GM19452 (cell line): ENCODE results near the gene SDK1.

ENCODE experiments used
- ATAC-seq: cut with Tn5 transposase; IDR thresholded peaks from one replicate; pipeline ENCODE4 v1.9.1; 2021; ENCODE audit not compliant: unreplicated experiment

SDK1 gene

GRCh38 chr7:3965794-3966395, 664.8 kb downstream of the SDK1 start:
- ATAC-seq, result no peak

GRCh38 chr7:3968234-3968633, 667.2 kb downstream of the SDK1 start:
- no peak for ATAC-seq

GRCh38 chr7:3969286-3969685, 668.2 kb downstream of the SDK1 start:
- no peak for ATAC-seq

- ATAC-seq, result no peak
Observed at GRCh38 chr7:3971323-3971722, 670.3 kb downstream of the SDK1 start.

DNA sequence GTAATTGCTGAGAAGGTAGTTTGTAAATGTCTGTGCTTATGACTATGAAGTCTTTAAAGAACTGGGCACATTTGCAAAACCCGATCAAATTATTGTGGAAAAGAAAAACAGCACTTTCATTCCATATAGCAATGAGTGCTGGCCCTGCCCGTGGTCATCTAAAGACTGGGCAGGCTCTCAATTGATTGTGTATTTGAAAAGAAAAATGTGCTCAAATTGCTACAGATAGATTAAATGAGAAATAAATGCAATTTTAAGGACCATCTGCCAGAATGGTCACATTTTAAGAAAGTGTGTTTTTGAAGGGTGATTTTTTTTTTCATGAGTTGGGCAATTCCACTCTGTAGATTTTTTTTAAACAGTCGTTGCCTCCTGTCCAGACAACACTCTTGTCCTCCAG, 672.2 kb downstream of the SDK1 start:
- no peak for ATAC-seq

GRCh38 chr7:3974329-3974728, 673.3 kb downstream of the SDK1 start:
- ATAC-seq, result no peak

GRCh38 chr7:3975371-3975770, 674.3 kb downstream of the SDK1 start:
- ATAC-seq, result no peak

DNA sequence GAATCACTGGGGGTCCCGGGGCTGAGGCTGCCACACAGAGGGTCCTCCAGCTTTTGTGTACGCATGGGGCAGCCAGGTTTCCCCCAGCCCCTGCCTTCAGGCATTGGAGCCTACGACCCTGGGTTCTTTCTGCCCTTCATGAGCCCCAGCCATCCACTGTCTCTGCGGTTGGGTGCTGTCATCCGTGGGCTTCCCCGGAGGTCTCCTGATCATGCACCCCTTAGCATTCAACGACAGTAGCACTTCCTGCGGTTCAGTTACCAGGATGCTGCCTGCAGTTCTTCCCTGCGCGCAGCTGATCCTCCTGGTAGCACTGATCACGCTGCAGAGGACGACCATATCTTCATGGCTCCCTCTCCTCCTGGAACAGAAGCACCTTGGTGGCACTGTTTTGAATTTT, 676.3 kb downstream of the SDK1 start:
- ATAC-seq, result no peak

- ATAC-seq, result no peak
Observed at GRCh38 chr7:3978839-3979238, 677.8 kb downstream of the SDK1 start.

DNA sequence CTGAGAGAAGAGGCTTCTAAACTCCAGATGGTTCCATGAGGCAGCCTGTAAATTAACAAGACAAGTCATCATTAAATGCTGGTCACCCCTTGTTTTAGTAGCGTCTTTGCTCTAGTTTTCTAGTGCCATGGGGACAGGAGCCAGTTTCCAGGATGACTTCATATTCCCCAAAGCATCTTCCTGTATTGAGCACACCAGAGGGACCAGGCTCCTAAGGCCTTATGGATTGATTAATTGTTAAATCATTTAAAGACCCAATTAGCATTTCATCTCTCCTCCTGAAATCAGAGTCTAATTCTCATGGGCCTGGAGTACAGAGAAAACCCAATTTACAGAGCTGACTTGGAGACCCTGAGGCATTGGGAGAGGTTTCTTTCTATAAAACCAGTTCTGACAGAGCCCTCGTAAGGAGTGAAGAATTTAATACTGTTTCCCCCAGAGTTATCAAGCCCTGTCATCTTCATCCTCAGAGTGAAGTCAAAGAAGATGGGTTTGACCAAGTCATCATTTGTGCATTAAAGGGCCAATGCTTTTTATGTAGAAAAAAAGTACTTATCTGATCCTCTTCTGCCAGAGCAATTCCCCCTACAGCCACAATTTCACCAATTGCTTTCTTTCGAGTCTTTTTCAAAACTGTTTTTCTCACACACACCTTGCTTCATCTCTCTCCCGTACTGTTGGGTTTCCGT, 678.7 kb downstream of the SDK1 start:
- no peak for ATAC-seq

GRCh38 chr7:3980300-3980643, 679.2 kb downstream of the SDK1 start:
- no peak for ATAC-seq

- no peak for ATAC-seq
Observed at GRCh38 chr7:3981281-3981680, 680.2 kb downstream of the SDK1 start.

DNA sequence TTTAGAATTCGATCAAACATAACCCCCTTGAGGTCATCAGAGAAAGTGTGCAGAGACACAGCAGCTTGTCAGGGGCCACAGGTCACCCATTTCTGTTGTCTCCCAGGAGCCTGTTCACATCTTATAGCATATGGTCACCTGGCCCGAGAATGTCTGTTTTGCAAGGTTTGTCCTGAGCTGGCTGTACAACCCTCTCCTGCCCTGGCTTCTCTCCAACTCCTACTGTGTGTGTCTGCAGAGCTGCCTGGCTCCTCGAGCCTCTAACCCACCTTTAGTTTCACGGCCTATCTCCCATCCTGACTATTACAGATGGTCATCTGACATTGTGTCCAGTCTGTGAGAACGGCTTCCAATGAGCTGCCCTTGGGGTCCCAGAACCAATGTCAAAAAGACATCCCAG, 683.4 kb downstream of the SDK1 start:
- ATAC-seq, result no peak

GRCh38 chr7:3986927-3987326, 685.9 kb downstream of the SDK1 start:
- ATAC-seq, result no peak

- no peak for ATAC-seq
Observed at GRCh38 chr7:3987426-3987927, 686.4 kb downstream of the SDK1 start.

DNA sequence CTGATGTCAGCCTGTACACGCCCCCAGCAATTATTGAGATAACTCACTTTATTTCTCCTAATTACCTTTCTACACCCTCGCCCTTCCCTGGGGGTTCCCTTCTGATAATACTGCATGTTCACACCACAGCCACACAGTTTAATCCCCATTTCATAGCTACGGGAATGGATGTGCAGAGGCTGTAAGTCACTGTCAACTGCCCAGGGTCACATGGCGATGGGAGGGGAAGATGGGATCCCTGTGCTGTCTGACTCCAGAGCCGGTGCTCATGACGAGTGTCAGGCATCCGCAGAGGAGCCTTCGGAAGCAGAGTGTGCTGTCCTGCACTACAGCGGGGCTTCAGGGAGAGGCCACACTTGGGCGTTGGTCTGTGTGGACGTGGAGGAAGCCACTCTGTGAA, 688.7 kb downstream of the SDK1 start:
- no peak for ATAC-seq

GRCh38 chr7:3991731-3992231, 690.7 kb downstream of the SDK1 start:
- ATAC-seq, result no peak

DNA sequence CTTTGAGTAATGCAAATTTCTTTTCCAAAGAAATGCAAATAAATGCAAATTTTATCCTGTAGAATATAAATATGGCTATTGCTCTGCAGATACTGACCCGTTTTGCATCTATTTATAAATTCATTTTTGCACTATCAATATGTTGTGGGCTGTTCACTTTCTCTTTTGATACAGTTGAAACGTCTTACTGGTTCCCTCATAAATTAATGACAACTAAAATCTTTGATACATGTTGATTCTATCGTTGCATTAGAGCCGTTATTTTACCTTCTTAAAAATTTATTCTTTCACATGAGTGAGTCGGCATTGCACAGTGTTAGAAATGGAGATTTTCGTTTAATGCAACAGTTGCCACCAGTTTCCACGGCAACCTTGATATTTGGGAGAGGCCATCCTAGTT, 691.8 kb downstream of the SDK1 start:
- ATAC-seq, result no peak

DNA sequence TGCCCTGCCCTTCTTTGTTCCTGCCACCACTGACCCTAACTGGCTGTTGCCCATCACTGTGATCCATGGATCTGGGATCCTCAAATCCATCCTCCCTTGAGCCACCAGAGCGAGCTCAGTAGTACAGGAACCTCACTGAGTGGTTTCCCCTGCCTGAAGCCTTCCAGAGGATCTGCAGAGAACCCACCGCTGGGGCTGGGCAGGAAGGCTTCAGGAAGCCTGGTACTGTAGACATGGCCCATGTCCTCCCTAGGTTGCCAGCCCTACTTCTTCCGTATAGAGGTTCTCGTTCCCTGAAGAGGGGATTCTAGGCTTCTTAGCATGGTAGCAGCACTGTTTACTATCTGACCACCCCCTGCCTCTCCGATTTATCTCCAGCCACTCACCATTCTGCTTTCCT, 693.7 kb downstream of the SDK1 start:
- ATAC-seq, result no peak

DNA sequence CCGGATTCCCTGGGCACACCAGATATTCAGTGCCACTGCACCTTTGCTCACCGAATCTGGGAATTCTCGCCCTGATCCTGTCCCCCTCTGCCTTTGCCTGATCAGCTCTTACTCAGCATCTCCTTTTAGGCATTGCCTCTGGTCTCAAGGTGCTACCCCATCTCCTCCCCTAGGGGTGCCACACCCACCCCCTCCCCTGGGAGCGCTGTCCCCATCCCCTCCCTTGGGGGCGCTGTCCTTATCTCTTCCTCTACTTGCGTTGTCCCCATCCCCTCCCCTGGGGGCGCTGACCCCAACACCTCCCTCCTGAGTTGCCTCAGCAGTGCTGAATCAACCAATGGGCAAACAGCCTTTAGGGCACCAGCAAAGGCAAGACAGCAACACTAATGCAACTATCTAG, 694.1 kb downstream of the SDK1 start:
- ATAC-seq, result no peak

DNA sequence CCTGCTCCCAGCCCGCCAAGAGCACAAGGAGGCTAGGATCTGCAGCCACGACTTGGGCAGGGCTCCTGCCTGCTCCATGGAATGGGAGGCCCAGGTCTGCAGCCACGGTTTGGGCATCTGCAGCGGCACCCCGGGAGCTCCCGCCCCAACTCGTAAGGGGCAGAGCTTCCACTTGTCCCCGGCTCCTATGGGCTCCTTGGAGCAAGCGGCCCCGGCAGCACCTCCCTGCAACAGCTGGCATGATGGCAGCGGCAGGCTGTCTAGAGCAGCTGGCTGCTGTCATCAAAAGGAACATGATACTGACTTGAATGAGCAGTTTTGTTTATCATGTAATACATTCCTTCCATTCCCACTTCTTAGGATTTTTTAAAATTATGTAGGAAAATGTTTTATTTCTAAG, 697.0 kb downstream of the SDK1 start:
- no peak for ATAC-seq

DNA sequence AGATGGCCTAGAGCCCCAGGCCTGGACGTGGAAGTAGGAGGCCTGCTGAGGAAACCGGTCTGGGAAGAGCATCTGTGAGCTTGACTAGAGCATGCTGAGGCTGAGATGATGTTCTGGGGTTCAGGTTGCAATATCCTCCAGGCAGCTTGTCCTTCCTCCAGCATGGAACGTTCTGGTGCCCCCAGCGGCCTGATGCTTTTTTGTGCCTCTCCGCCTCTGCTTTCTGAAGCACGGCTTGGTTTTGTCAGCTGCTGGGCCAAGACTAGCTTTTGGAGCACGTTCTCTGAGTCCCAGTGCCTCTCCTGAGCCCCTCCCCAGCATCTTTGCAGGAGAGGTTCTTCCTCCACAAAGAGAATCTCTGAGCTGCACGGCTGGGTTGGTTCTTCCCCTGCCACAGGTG, 699.1 kb downstream of the SDK1 start:
- ATAC-seq, result no peak

DNA sequence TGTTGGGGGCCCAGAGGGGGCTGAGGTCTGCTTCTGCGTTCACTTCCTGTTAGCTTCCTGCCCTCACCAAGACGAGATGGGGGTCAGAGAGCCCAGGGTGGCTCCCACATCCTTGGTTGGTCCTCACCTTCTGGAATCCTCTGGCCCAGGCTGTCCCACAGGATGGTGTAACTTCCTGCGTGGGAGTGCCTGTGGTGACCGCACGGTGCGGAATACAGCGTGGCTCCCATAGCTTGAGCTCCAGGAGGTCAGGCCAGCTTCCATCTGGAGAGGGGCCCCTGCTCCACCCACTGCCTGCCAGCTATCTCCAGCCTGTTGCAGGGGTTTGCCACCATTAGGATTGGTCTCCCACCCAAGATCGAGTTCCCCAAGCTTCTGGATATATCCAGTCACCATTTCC, 699.9 kb downstream of the SDK1 start:
- ATAC-seq, result no peak
